H1 (cell line): ENCODE results near the gene LDLRAD4. TPM values are rescaled to one million over a fixed set of nuclear protein-coding genes. Genes with fewer than 3 reads are reported as not detected.

Source experiments
- CTCF ChIA-PET: fragments of 300-600 bp; sonication (Branson Sonifier 250); formaldehyde crosslinking; loops from one replicate; lab custom pipeline; 2021; ENCODE audit not compliant: partially characterized antibody; lab: Charles Lee
- POLR2A ChIA-PET: fragments of 300-600 bp; sonication (Branson Sonifier 250); formaldehyde crosslinking; loops from one replicate; lab custom pipeline; 2021; ENCODE audit warnings: inconsistent platforms; ENCODE audit not compliant: partially characterized antibody; lab: Charles Lee
- DNase-seq, 2 experiments: peaks; one replicate each; pipeline versions ENCODE4 v3.0.0 to v3.0.0-alpha.2; 2010 to 2022; ENCODE audit warnings: low spot score in 2 of 2, low read depth in 1 of 2, mixed read lengths in 1 of 2
- FAIRE-seq: peaks from 2 replicates; lab custom pipeline; 2011; peaks lifted over from hg19 to GRCh38; lab: Jason Lieb, UNC
- H2AFZ ChIP-seq: 2 replicates; pipeline ENCODE4 v1.8.1; 2012; ENCODE audit warnings: low read length, inconsistent platforms
- H2AK5ac ChIP-seq: 2 replicates; pipeline ENCODE4 v1.6.1; 2013; ENCODE audit warnings: low read depth, low read length
- H2BK120ac ChIP-seq: replicated peaks from 2 replicates; pipeline ENCODE3; 2013; ENCODE audit warnings: low read depth, low read length, inconsistent platforms
- H2BK12ac ChIP-seq: 2 replicates; pipeline ENCODE4 v1.6.1; 2013; ENCODE audit warnings: low read depth, low read length
- H2BK15ac ChIP-seq: 2 replicates; pipeline ENCODE4 v1.6.1; 2013; ENCODE audit warnings: low read length
- H2BK20ac ChIP-seq: 2 replicates; pipeline ENCODE4 v1.6.1; 2013; ENCODE audit warnings: low read length
- H2BK5ac ChIP-seq: 2 replicates; pipeline ENCODE4 v1.6.1; 2013; ENCODE audit warnings: low read depth, low read length
- H3K14ac ChIP-seq: 2 replicates; pipeline ENCODE4 v1.6.1; 2013; ENCODE audit warnings: inconsistent platforms; ENCODE audit not compliant: insufficient read length
- H3K18ac ChIP-seq: 2 replicates; pipeline ENCODE4 v1.6.1; 2013; ENCODE audit warnings: low read length; ENCODE audit errors: extremely low read depth
- H3K23ac ChIP-seq: 2 replicates; pipeline ENCODE4 v1.6.1; 2013; ENCODE audit warnings: inconsistent platforms; ENCODE audit not compliant: insufficient read length
- H3K23me2 ChIP-seq: 2 replicates; pipeline ENCODE4 v1.6.1; 2013; ENCODE audit warnings: low read depth, low read length
- H3K27ac ChIP-seq: 2 replicates; pipeline ENCODE4 v1.6.1; 2011; ENCODE audit warnings: low read depth, low read length, inconsistent platforms
- H3K27me3 ChIP-seq, 4 experiments: replicated peaks in 1 of 4; 1 replicate in 1 of 4; 2 replicates in 3 of 4; pipeline versions ENCODE4 v1.6.1 to v1.8.1; 2011 to 2013; ENCODE audit warnings: low read length in 3 of 4, mild to moderate bottlenecking in 3 of 4, inconsistent platforms in 2 of 4, mixed read lengths in 2 of 4, moderate library complexity in 1 of 4; ENCODE audit not compliant: control insufficient read depth in 3 of 4, insufficient read depth in 3 of 4; ENCODE audit errors: extremely low read depth in 1 of 4
- H3K36me3 ChIP-seq, 4 experiments: 2 replicates each; pipeline versions ENCODE4 v1.6.1 to v1.8.1; 2011 to 2013; ENCODE audit warnings: mild to moderate bottlenecking in 4 of 4, low read length in 3 of 4, moderate library complexity in 2 of 4, control low read depth in 1 of 4, inconsistent platforms in 1 of 4; ENCODE audit not compliant: insufficient read depth in 4 of 4, control insufficient read depth in 2 of 4
- H3K4ac ChIP-seq: replicated peaks from 2 replicates; pipeline ENCODE3; 2013; ENCODE audit warnings: low read length, low read depth, mixed read lengths, inconsistent platforms; ENCODE audit not compliant: insufficient read length
- H3K4me1 ChIP-seq, 4 experiments: replicated peaks in 1 of 4; 1 replicate in 1 of 4; 2 replicates in 3 of 4; pipeline versions ENCODE4 v1.6.1 to v1.8.1; 2011 to 2013; ENCODE audit warnings: low read length in 3 of 4, inconsistent platforms in 2 of 4, mixed read lengths in 1 of 4; ENCODE audit not compliant: insufficient read depth in 4 of 4, control insufficient read depth in 3 of 4
- H3K4me2 ChIP-seq, 2 experiments: 2 replicates each; pipeline versions ENCODE4 v1.6.1 to v1.8.1; 2011 to 2013; ENCODE audit warnings: low read depth in 2 of 2, low read length in 2 of 2, control low read depth in 1 of 2, inconsistent platforms in 1 of 2, mild to moderate bottlenecking in 1 of 2; ENCODE audit not compliant: insufficient read depth in 1 of 2
- H3K4me3 ChIP-seq, 4 experiments: fragments of 200-600, 300-600 bp in 1 of 4; sonication (generic), shearing (Covaris generic), sonication (Bioruptor Twin) in 1 of 4; 2 replicates each; pipeline versions ENCODE4 v1.5.1 to v1.8.1; 2011 to 2016; ENCODE audit warnings: low read length in 4 of 4, low read depth in 3 of 4, control low read depth in 2 of 4, inconsistent platforms in 2 of 4, mild to moderate bottlenecking in 2 of 4, mixed read lengths in 1 of 4, moderate library complexity in 1 of 4; ENCODE audit not compliant: insufficient read depth in 2 of 4; ENCODE audit errors: extremely low read depth in 1 of 4
- H3K56ac ChIP-seq: replicated peaks from 2 replicates; pipeline ENCODE3; 2013; ENCODE audit warnings: low read depth, mild to moderate bottlenecking, mixed read lengths, low read length, inconsistent platforms; ENCODE audit not compliant: insufficient read length
- H3K79me1 ChIP-seq: 2 replicates; pipeline ENCODE4 v1.6.1; 2013; ENCODE audit warnings: low read depth, low read length, control low read depth
- H3K79me2 ChIP-seq, 2 experiments: 2 replicates each; pipeline versions ENCODE4 v1.6.1 to v1.8.1; 2012 to 2013; ENCODE audit warnings: low read length in 2 of 2, mild to moderate bottlenecking in 2 of 2, inconsistent platforms in 1 of 2; ENCODE audit not compliant: insufficient read depth in 2 of 2, control insufficient read depth in 1 of 2
- H3K9ac ChIP-seq, 4 experiments: replicated peaks in 1 of 4; 1 replicate in 1 of 4; 2 replicates in 3 of 4; pipeline versions ENCODE4 v1.6.1 to v1.8.1; 2011 to 2013; ENCODE audit warnings: low read depth in 3 of 4, low read length in 3 of 4, control low read depth in 2 of 4, mild to moderate bottlenecking in 2 of 4, moderate library complexity in 2 of 4, inconsistent platforms in 1 of 4; ENCODE audit errors: extremely low read depth in 1 of 4
- H3K9me3 ChIP-seq, 2 experiments: 2 replicates each; pipeline versions ENCODE4 v1.6.1 to v1.8.1; 2012 to 2013; ENCODE audit warnings: mild to moderate bottlenecking in 2 of 2, moderate library complexity in 2 of 2, control low read depth in 1 of 2, inconsistent platforms in 1 of 2, low read depth in 1 of 2, low read length in 1 of 2, mixed read lengths in 1 of 2; ENCODE audit not compliant: insufficient read depth in 2 of 2
- H4K20me1 ChIP-seq, 2 experiments: replicated peaks in 1 of 2; 2 replicates each; pipeline versions ENCODE3 to v1.8.1; 2011 to 2013; ENCODE audit warnings: inconsistent platforms in 2 of 2, low read length in 2 of 2, mild to moderate bottlenecking in 1 of 2; ENCODE audit not compliant: insufficient read depth in 2 of 2, control insufficient read depth in 1 of 2
- H4K5ac ChIP-seq: 2 replicates; pipeline ENCODE4 v1.6.1; 2013; ENCODE audit warnings: low read length, low read depth, mixed read lengths, inconsistent platforms; ENCODE audit not compliant: insufficient read length
- H4K8ac ChIP-seq: 2 replicates; pipeline ENCODE4 v1.8.0; 2013; ENCODE audit warnings: mild to moderate bottlenecking, moderate library complexity, low read length, inconsistent platforms; ENCODE audit not compliant: insufficient read depth; ENCODE audit errors: extremely low read depth
- H4K91ac ChIP-seq: replicated peaks from 2 replicates; pipeline ENCODE3; 2013; ENCODE audit warnings: low read length, mixed read lengths, inconsistent platforms; ENCODE audit not compliant: insufficient read length
- GABPA ChIP-seq: IDR thresholded peaks from 2 replicates; pipeline ENCODE4 v1.6.1; 2011; ENCODE audit warnings: mild to moderate bottlenecking, low read length, moderate library complexity, borderline replicate concordance; ENCODE audit not compliant: insufficient read depth
- WGBS, 2 experiments: shearing (Covaris generic) in 1 of 2; methylation state at CpG; one replicate each; pipeline versions ENCODE4 v1.1.6 to v1.1.7; 2013 to 2015; ENCODE audit warnings: low lambda C conversion rate in 2 of 2, mixed read lengths in 2 of 2, inconsistent platforms in 1 of 2, low coverage in 1 of 2, missing lambda C conversion rate in 1 of 2; ENCODE audit not compliant: insufficient replicate concordance in 2 of 2, insufficient coverage in 1 of 2, insufficient read length in 1 of 2; ENCODE audit errors: extremely low coverage in 1 of 2, missing lambda C conversion rate in 1 of 2; 5-methylcytosine and 5-hydroxymethylcytosine counted together
- polyA plus RNA-seq, 7 experiments: library from polyadenylated mRNA; depleted of rRNA in 3 of 7; stranded (reverse) in 5 of 7; unstranded in 2 of 7; fragments of >200 nt in 5 of 7; fragments of 200-250 nt in 2 of 7; gene quantifications; 1 replicate in 5 of 7; 2 replicates in 1 of 7; 4 replicates in 1 of 7; pipeline versions ENCODE4 v1.2.1 to v1.2.3, GENCODE V29; 2011 to 2013; ENCODE audit warnings: missing spikeins in 2 of 7, mixed read lengths in 2 of 7
- total RNA-seq: library from RNA; stranded (reverse); fragmentation: NEBNext Ultra II Directional; extraction: Animal tissue kit (Norgen Biotek cat#: 25700); gene quantifications from 2 replicates; pipeline ENCODE4 v1.2.1, GENCODE V29; 2021

The LDLRAD4 gene
- total and polyA plus RNA-seq, 2 of the 8 experiments (the other 6 are each of a cell fraction or from before 2014, with no cell fraction given) = 0.77 to 1.4 TPM

DNA sequence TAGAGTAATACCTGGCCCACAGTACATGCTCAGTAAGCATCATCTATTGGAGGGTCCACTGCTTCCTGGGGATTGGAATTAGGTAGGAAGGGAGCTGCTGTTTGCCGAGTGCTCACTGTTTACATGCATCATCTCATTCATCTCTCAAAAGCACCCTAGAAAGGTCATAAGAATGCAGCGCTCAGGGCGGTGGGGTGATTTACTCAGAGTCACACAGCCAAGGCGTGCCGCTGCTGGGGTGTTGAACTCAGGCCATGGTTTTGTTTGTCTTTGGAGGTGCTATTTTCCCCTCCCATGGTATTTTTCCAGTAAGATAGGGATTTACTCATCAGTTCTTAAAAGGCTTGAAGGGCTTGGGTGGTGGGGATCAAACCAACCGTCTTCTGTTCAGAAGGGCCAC is 227.5 kb downstream of the LDLRAD4 start:
- H3K56ac ChIP-seq = no peak overlapping the region
- no peak overlapping the region for H3K23ac ChIP-seq
- H3K4ac ChIP-seq = no peak overlapping the region
- no peak overlapping the region for H3K14ac ChIP-seq
- 85% methylated on average over 6 of the region's 6 CpGs; no CpG with 5 or more reads in 1 of the 2 experiments for WGBS, 2 experiments
- no peak overlapping the region for H3K4me3 ChIP-seq
- H2BK12ac ChIP-seq = no peak overlapping the region
- no peak overlapping the region for H2BK120ac ChIP-seq
- no peak overlapping the region for H3K9ac ChIP-seq
- no peaks in the 10 kb centered on the region for H3K79me2 ChIP-seq
- peaks cover 3% of the 10 kb centered on the region; the same call in 1 of the 2 replicates for H3K23me2 ChIP-seq
- FAIRE-seq (no peak), DNase-seq (no peak)
- no peak overlapping the region for H2BK15ac ChIP-seq
- no peak overlapping the region for H4K91ac ChIP-seq
- H4K8ac ChIP-seq = no peak overlapping the region
- H3K79me1 ChIP-seq = no peaks in the 10 kb centered on the region
- no peak overlapping the region; a peak in 1 of 4 replicates for H3K4me2 ChIP-seq
- no peak overlapping the region for H3K18ac ChIP-seq
- no peak overlapping the region for H2AFZ ChIP-seq
- CTCF ChIA-PET = no interaction called here
- POLR2A ChIA-PET = no interaction called here
- no peak overlapping the region for H4K5ac ChIP-seq
- no peaks in the 10 kb centered on the region for H3K27me3 ChIP-seq
- no peak overlapping the region for H2BK20ac ChIP-seq
- H2AK5ac ChIP-seq = no peak overlapping the region
- H3K36me3 ChIP-seq = no peaks in the 10 kb centered on the region
- H4K20me1 ChIP-seq = peaks cover 0 to 4% of the 10 kb centered on the region in 2 experiments
- no peak overlapping the region for H2BK5ac ChIP-seq
- no peak overlapping the region for H3K27ac ChIP-seq
- H3K4me1 ChIP-seq = peaks cover 2 to 11% (median 3%) of the 10 kb centered on the region in 4 experiments; a peak in 4 of 7 replicates
- no peaks in the 10 kb centered on the region for H3K9me3 ChIP-seq
- no peak for TF ChIP-seq GABPA
